ENCODE results near the gene PLA2G4D. TPM values are rescaled to one million over a fixed set of nuclear protein-coding genes. Genes with fewer than 3 reads are reported as not detected.

The PLA2G4D gene
- total RNA-seq, 1 experiment from 2014 or later: 0.34 TPM

- no peaks in the 10 kb centered on the region for H4K20me1 ChIP-seq (ENCODE audit: insufficient read depth)
- TF ChIP-seq CTCF (IDR thresholded peaks at IDR 0.05 in 2 of 3, conservative IDR thresholded peaks at IDR 0.05 in 1 of 3; ENCODE audit: borderline replicate concordance in 1 of 3, insufficient read depth in 1 of 3, low read depth in 2 of 3, low read length in 2 of 3): no peak
- no peak for TF ChIP-seq JUND (IDR thresholded peaks at IDR 0.05)
- TF ChIP-seq EZH2 (IDR thresholded peaks at IDR 0.05): no peak
- no peak for TF ChIP-seq MAX (IDR thresholded peaks at IDR 0.05)
- TF ChIP-seq ZBTB33 (IDR thresholded peaks at IDR 0.05; ENCODE audit: extremely low read depth, insufficient replicate concordance, low read length): no peak
- no peak for TF ChIP-seq POLR2A (IDR thresholded peaks at IDR 0.05; ENCODE audit: borderline replicate concordance, extremely low read depth, insufficient read depth, insufficient read length)
- no peak for TF ChIP-seq CBX3 (IDR thresholded peaks at IDR 0.05; ENCODE audit: low read depth)
- no peak overlapping the region for H3K27ac ChIP-seq (ENCODE audit: low read depth, low read length)
- no peak overlapping the region for H2AFZ ChIP-seq (ENCODE audit: low read depth, low read length, poor library complexity, severe bottlenecking)
- POLR2A ChIA-PET: interaction anchor here (0.5 kb wide), 1 partner anchor 535 kb away, joined by 3 read pairs; the partner anchor contains the start of gene RPAP1
- no peaks in the 10 kb centered on the region for H3K9me2 ChIP-seq (ENCODE audit: insufficient read depth)
- no peaks in the 10 kb centered on the region for H3K9me3 ChIP-seq (ENCODE audit: control insufficient read depth in 1 of 2, insufficient read depth in 1 of 2, low read depth in 1 of 2, low read length in 2 of 2)
- H3K36me3 ChIP-seq (ENCODE audit: control insufficient read depth in 1 of 2, insufficient read depth in 2 of 2, low read length in 2 of 2): no peaks in the 10 kb centered on the region
- no peak for DNase-seq (ENCODE audit: low read depth, low spot score)
- no peaks in the 10 kb centered on the region for H3K4me1 ChIP-seq (ENCODE audit: control insufficient read depth in 1 of 2, insufficient read depth in 2 of 2, low read length in 2 of 2)
- RAD21 ChIA-PET (ENCODE audit: low non-redundant PET in 1 of 2, low total read pairs in 2 of 2, uncharacterized antibody in 2 of 2, unreplicated experiment in 2 of 2): no interaction called here
- no peak overlapping the region for H3K4me3 ChIP-seq (replicated peaks in 1 of 2; ENCODE audit: low read depth in 1 of 2, low read length in 2 of 2)
- no peaks in the 10 kb centered on the region for H3K27me3 ChIP-seq (ENCODE audit: insufficient read depth, low read length)
- no TSS peak for BruUV-seq (replicated peaks)
- intact Hi-C loops (cut with micrococcal nuclease): no loop called here
- no peak overlapping the region for H3K4me2 ChIP-seq (ENCODE audit: low read length)
- ATAC-seq: no peak
- H3K9ac ChIP-seq (ENCODE audit: low read length): no peak overlapping the region
- no peaks in the 10 kb centered on the region for H3K79me2 ChIP-seq (ENCODE audit: insufficient read depth, low read length)
- CTCF ChIA-PET: interaction anchor here (1.1 to 2.9 kb wide), 2 partner anchors 11 to 55 kb away, joined by 3 to 9 read pairs; no protein-coding TSS in a partner anchor
Measured at GRCh38 chr15:42078903-42079302, 15.5 kb downstream of the PLA2G4D start.
